ENCODE data around the gene KCNQ2.

GRCh38 chr20:63385819-63386218 lies 86.6 kb downstream of the KCNQ2 start:
- TF ChIP-seq POLR2A (IDR thresholded peaks at IDR 0.05) (no peak), CTCF (IDR thresholded peaks at IDR 0.05) (no peak)
